ENCODE results near the gene STAG1. TPM values are rescaled to one million over a fixed set of nuclear protein-coding genes. Genes with fewer than 3 reads are reported as not detected.

The STAG1 gene
- polyA plus RNA-seq, 1 donor from 2014 or later: 30.8 TPM

GRCh38 chr3:136387031-136387430, 365.1 kb downstream of the STAG1 start:
- no peaks in the 10 kb centered on the region for H3K79me2 ChIP-seq (replicated peaks; ENCODE audit: insufficient read depth, low read length)
- TF ChIP-seq EP300 (conservative IDR thresholded peaks at IDR 0.05; ENCODE audit: poor library complexity, severe bottlenecking): no peak
- no peaks in the 10 kb centered on the region for H3K27me3 ChIP-seq (ENCODE audit: insufficient read depth, low read depth, low read length)
- no peak overlapping the region for H3K27ac ChIP-seq (ENCODE audit: low read length)
- H3K4me2 ChIP-seq (ENCODE audit: low read length): no peak overlapping the region
- no peak overlapping the region for H3K4me3 ChIP-seq (ENCODE audit: low read length)
- H2AFZ ChIP-seq (ENCODE audit: low read depth, low read length): no peak overlapping the region
- H3F3A ChIP-seq (ENCODE audit: insufficient read depth, low read length, poor library complexity, severe bottlenecking): no peaks in the 10 kb centered on the region
- no peaks in the 10 kb centered on the region for H3K9me2 ChIP-seq (ENCODE audit: insufficient read depth, low read length)
- no peaks in the 10 kb centered on the region for H3K36me3 ChIP-seq (ENCODE audit: insufficient read depth, low read length)
- no peak overlapping the region for H3K9ac ChIP-seq (ENCODE audit: low read length)
- H3K9me3 ChIP-seq (ENCODE audit: low read length): no peaks in the 10 kb centered on the region
- H4K20me1 ChIP-seq (ENCODE audit: insufficient read depth): no peaks in the 10 kb centered on the region

GRCh38 chr3:136385457-136385856, 366.7 kb downstream of the STAG1 start:
- no peaks in the 10 kb centered on the region for H4K20me1 ChIP-seq (ENCODE audit: insufficient read depth)
- no peaks in the 10 kb centered on the region for H3K9me2 ChIP-seq (ENCODE audit: insufficient read depth, low read length)
- no peak overlapping the region for H3K4me3 ChIP-seq (ENCODE audit: low read length)
- H3K36me3 ChIP-seq (ENCODE audit: insufficient read depth, low read length): no peaks in the 10 kb centered on the region
- no peaks in the 10 kb centered on the region for H3F3A ChIP-seq (ENCODE audit: insufficient read depth, low read length, poor library complexity, severe bottlenecking)
- H2AFZ ChIP-seq (ENCODE audit: low read depth, low read length): no peak overlapping the region
- TF ChIP-seq TAF1 (IDR thresholded peaks at IDR 0.05; ENCODE audit: low read depth) (no peak), MXI1 (conservative IDR thresholded peaks at IDR 0.05; ENCODE audit: poor library complexity, severe bottlenecking) (no peak)
- no peak overlapping the region for H3K9ac ChIP-seq (ENCODE audit: low read length)
- H3K79me2 ChIP-seq (replicated peaks; ENCODE audit: insufficient read depth, low read length): no peaks in the 10 kb centered on the region
- H3K27ac ChIP-seq (ENCODE audit: low read length): no peak overlapping the region
- H3K9me3 ChIP-seq (ENCODE audit: low read length): no peaks in the 10 kb centered on the region
- no peak overlapping the region for H3K4me2 ChIP-seq (ENCODE audit: low read length)
- no peaks in the 10 kb centered on the region for H3K27me3 ChIP-seq (ENCODE audit: insufficient read depth, low read depth, low read length)

GRCh38 chr3:136381051-136381450, 371.1 kb downstream of the STAG1 start:
- Histone ChIP-seq H2AFZ (ENCODE audit: low read depth, low read length) (no peak overlapping the region), H3K9me2 (ENCODE audit: insufficient read depth, low read length) (no peaks in the 10 kb centered on the region), H3K27me3 (ENCODE audit: insufficient read depth, low read depth, low read length) (no peaks in the 10 kb centered on the region), H3K36me3 (ENCODE audit: insufficient read depth, low read length) (peaks cover 4% of the 10 kb centered on the region), H3K9ac (ENCODE audit: low read length) (no peak overlapping the region), H3K4me2 (ENCODE audit: low read length) (no peak overlapping the region), H3F3A (ENCODE audit: insufficient read depth, low read length, poor library complexity, severe bottlenecking) (no peaks in the 10 kb centered on the region), H3K9me3 (ENCODE audit: low read length) (no peaks in the 10 kb centered on the region), H3K79me2 (replicated peaks; ENCODE audit: insufficient read depth, low read length) (no peaks in the 10 kb centered on the region), H3K4me3 (ENCODE audit: low read length) (no peak overlapping the region), H3K27ac (ENCODE audit: low read length) (no peak overlapping the region), H4K20me1 (ENCODE audit: insufficient read depth) (no peaks in the 10 kb centered on the region)
- TF ChIP-seq TAF1 (IDR thresholded peaks at IDR 0.05; ENCODE audit: low read depth) (no peak), CTCF (IDR thresholded peaks at IDR 0.05; ENCODE audit: poor library complexity, severe bottlenecking) (no peak), SMC3 (conservative IDR thresholded peaks at IDR 0.05; ENCODE audit: poor library complexity) (no peak), EP300 (conservative IDR thresholded peaks at IDR 0.05; ENCODE audit: poor library complexity, severe bottlenecking) (no peak), EZH2 (IDR thresholded peaks at IDR 0.05; ENCODE audit: borderline replicate concordance, insufficient read depth, low read length, poor library complexity, severe bottlenecking) (no peak), RAD21 (conservative IDR thresholded peaks at IDR 0.05) (no peak)
- TF ChIP-seq, protein P1, sequence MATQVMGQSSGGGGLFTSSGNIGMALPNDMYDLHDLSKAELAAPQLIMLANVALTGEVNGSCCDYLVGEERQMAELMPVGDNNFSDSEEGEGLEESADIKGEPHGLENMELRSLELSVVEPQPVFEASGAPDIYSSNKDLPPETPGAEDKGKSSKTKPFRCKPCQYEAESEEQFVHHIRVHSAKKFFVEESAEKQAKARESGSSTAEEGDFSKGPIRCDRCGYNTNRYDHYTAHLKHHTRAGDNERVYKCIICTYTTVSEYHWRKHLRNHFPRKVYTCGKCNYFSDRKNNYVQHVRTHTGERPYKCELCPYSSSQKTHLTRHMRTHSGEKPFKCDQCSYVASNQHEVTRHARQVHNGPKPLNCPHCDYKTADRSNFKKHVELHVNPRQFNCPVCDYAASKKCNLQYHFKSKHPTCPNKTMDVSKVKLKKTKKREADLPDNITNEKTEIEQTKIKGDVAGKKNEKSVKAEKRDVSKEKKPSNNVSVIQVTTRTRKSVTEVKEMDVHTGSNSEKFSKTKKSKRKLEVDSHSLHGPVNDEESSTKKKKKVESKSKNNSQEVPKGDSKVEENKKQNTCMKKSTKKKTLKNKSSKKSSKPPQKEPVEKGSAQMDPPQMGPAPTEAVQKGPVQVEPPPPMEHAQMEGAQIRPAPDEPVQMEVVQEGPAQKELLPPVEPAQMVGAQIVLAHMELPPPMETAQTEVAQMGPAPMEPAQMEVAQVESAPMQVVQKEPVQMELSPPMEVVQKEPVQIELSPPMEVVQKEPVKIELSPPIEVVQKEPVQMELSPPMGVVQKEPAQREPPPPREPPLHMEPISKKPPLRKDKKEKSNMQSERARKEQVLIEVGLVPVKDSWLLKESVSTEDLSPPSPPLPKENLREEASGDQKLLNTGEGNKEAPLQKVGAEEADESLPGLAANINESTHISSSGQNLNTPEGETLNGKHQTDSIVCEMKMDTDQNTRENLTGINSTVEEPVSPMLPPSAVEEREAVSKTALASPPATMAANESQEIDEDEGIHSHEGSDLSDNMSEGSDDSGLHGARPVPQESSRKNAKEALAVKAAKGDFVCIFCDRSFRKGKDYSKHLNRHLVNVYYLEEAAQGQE (IDR thresholded peaks at IDR 0.05; ENCODE audit: borderline replicate concordance): no peak

All from neural cell (in vitro differentiated cells).